GM04504 (cell line): ENCODE results near the gene KSR1.

Experiments used
- DNase-seq: peaks from one replicate; pipeline ENCODE4 v3.0.0-alpha.2; 2012; ENCODE audit warnings: low read depth

The KSR1 gene

GRCh38 chr17:27569884-27570577, 113.8 kb downstream of the KSR1 start:
- DNase-seq: no peak

DNA sequence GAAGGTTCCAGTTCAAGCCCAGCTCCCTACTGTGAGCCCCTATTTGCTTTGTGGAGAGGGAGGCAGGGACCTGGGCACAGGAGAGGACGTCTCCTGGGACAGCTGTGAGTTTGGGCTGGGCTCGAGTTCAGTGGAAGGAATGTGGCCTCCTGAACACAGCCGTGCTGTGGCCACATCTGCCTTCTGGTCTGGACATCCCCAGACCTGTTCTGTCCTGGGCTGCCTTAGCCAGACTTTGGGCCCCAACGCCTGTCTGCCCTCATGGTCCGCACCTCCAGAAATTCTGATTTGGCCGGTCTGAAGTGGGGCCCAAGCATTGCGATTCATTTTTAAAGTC, 114.3 kb downstream of the KSR1 start:
- DNase-seq: no peak

DNA sequence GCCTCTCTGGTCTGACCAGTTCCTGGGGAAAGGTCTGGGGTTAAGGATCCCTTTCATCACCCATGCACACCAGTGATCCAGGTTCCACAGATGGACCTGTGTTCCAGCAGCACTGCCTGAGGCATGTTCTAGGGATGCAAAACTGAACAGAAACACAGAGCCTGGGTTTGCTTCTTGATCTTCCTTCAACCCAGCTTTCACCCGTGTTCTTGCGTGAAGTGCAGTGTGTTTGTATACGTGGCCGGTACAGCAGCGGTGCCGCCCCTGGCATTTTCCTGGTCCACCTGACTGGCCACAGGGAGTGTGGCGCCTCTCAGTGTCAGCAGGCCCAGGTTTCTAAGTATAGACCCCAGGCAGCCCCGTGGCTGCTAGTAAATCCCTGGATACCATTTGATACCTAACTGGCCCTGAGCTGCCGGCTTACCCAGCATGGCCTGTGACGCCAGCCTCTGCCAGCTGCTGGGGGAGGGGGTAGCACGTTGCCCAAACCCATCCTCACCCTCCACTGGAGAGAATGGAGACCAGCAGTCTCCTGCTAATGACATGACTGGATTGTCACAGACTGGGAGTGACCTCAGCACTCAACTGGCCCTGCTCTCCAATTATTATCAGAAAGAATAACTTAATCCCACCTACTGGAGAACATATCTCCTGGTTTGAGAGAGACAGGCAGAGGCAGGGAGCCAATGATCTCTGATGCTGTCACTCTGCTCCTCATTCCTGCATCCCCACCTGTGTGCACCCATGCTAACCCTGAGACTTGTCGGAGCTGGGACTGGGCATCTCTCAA, 115.5 kb downstream of the KSR1 start:
- no peak for DNase-seq

DNA sequence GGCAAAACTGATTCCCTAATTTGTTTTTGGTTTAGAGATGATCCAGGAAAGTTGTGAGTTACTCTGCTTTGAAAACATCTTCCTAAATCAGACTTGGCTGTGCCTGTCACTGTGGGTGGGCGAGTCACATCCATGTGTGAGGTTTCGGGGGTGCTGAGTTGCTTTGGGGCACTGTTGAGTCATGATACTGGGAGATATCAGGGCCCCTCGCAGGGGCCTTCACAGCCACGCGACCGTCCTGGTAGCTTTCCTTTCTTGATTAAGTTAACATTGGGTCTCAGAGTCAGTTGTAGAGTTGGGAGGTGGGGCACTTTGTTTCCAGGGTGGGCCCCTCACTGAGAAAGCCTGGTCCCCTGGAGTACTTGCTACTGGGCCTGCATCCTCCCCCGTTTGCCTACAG, 116.4 kb downstream of the KSR1 start:
- DNase-seq: no peak

DNA sequence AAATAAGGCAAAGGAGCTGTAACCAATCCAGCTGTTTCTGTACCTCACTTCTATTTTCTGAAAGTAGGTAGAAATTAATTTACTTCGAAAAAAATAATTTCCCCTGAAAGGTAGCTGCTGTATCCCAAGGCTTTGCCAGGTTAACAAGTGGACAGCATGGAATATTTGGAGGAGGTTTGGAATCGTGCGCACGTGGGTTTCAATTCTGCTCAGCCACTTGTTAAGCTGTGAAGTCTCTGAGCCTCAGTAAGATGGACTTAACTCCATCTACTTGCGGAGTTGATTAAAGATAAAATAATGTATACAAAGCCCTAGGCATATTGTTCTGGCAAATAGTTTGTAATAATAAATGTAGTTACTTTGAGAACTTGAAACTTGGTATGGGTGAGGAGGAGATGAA, 117.3 kb downstream of the KSR1 start:
- no peak for DNase-seq

GRCh38 chr17:27573971-27574525, 117.8 kb downstream of the KSR1 start:
- DNase-seq: peak; percentile 64

DNA sequence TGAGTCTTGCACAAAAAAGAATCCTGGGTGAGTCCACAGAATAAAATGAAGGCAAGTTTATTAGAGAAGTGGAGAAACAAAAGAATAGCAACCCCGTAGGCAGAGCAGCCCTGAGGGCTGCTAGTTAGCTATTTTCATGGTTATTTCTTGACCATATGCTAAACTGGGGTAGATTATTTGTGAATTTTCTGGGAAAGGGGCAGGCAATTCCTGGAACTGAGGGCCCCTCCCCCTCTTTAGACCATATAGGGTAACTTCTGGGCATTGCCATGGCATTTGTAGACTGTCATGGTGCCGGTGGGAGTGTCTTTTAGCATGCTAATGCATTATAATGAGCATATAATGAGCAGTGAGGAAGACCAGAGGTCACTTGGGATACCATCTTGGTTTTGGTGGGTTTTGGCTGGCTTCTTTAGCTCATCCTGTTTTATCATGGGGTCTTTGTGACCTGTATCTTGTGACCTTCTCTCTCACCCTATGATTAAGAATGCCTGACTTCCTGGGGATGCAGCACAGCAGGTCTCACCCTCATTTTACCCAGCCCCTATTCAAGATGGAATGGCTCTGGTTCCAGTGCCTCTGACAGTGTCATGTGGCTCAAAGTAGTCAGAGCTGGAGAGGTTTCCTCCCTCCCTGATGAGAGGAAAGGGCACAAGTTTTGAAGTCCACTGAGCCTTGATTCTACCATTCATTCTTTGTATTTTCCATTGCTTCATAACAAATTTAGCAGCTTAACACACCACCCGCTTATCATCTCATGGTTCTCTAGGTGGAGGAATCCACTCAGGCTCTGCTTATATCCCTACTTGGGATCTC, 119.1 kb downstream of the KSR1 start:
- no peak for DNase-seq

- DNase-seq: no peak
These were observed 119.6 kb downstream of the KSR1 start for GRCh38 chr17:27575912-27576252.

GRCh38 chr17:27576477-27577083, 120.3 kb downstream of the KSR1 start:
- DNase-seq: no peak

- DNase-seq: no peak
These were observed 121.0 kb downstream of the KSR1 start for GRCh38 chr17:27577121-27577761.

GRCh38 chr17:27577884-27578717, 121.9 kb downstream of the KSR1 start:
- no peak for DNase-seq

DNA sequence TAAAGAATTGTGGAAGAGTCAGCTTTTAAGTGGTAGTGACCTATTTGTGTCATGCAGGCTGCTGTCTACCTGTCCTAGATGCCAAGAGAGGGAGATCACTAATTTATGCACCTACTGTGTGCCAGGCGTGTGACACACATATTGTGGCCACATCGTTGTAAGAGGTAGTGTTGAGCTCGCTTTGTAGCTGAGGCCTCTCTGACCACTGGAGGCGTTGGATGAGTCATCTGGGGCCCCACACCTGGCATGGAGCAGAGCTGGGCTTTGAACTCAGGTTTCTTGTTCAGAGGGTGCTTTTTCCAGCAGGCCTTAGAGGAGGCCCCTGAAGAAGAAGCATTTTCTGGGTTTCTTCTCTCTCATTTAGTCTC, 122.5 kb downstream of the KSR1 start:
- DNase-seq: no peak

- no peak for DNase-seq
These were observed 123.1 kb downstream of the KSR1 start for GRCh38 chr17:27579304-27579703.

- no peak for DNase-seq
These were observed 123.7 kb downstream of the KSR1 start for GRCh38 chr17:27579897-27580321.

GRCh38 chr17:27581016-27581415, 124.8 kb downstream of the KSR1 start:
- DNase-seq: no peak

DNA sequence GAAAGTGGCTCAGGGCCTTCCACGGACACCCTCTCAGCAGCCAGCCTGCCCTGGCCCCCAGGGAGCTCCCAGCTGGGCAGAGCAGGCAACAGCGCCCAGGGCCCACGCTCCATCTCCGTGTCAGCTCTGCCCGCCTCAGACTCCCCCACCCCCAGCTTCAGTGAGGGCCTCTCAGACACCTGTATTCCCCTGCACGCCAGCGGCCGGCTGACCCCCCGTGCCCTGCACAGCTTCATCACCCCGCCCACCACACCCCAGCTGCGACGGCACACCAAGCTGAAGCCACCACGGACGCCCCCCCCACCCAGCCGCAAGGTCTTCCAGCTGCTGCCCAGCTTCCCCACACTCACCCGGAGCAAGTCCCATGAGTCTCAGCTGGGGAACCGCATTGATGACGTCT, 126.4 kb downstream of the KSR1 start:
- no peak for DNase-seq

DNA sequence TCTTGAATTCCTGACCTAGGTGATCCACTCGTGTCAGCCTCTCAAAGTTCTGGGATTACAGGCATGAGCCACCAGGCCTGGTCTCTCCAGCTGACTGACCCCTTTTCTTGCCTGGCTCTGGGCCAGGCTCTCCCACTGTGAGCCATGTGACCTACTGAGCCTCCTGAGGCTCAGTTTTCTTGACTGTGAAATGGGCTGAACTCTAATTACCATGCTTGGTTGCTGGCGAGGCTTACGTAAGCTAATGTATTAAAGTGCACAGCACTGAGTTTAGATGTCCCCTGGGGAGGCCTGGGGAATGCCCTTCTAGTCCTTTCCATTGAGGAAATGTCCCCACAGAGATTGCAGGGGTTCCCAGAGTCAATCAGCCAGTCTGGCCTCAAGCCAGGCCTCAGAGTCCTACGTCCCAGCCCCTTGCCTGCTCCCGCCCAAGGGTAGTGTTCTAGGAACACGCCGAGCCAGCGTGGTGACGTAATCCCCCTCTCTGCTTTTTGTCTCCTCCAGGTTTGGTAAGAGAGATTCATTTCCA, 129.0 kb downstream of the KSR1 start:
- no peak for DNase-seq

DNA sequence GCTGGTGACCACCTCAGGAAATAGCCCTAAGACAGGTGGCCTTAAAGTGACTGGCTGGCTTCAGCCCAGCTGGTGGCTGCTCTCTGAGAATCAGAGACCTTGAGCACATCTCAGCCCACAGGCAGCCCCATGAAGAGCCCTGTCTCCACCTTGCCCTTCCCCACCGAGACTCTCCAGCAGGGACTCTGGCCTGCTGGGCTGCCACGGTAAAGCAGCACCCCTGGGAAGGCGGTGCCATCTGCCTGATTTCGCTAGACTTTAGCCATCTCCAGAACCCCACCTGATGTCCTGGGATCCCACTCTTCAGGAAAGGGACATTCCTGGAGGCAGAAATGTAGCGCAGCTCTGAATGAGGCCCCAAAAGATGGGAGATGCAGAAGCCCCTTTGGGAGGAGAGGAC, 129.5 kb downstream of the KSR1 start:
- DNase-seq: no peak

GRCh38 chr17:27586203-27586721, 130.0 kb downstream of the KSR1 start:
- DNase-seq: peak; percentile 42

GRCh38 chr17:27588354-27588753, 132.1 kb downstream of the KSR1 start:
- no peak for DNase-seq
